Cardiac muscle cell (in vitro differentiated cells and primary cell): ENCODE results near the gene CRTC2. TPM values are rescaled to one million over a fixed set of nuclear protein-coding genes. Genes with fewer than 3 reads are reported as not detected.
"Not testable (repeated sequence)": the region's sequence is repeated elsewhere in the genome, so short reads cannot be mapped to it uniquely, and the experiment has no call there.

ENCODE experiments used
- DNase-seq, 2 donors: peaks; one replicate each; pipeline versions ENCODE4 v3.0.0 to v3.0.0-alpha.2; 2010 to 2017; ENCODE audit warnings: low read depth in 1 of 2, low spot score in 1 of 2
- H3K27ac ChIP-seq: fragments of 200-600 bp; sonication (generic); 2 replicates; pipeline ENCODE4 v1.5.1; 2016
- H3K27me3 ChIP-seq: fragments of 200-600 bp; sonication (generic); 2 replicates; pipeline ENCODE4 v1.6.0; 2016; ENCODE audit warnings: control low read depth
- H3K36me3 ChIP-seq: fragments of 200-600 bp; sonication (generic); 2 replicates; pipeline ENCODE4 v1.5.1; 2016; ENCODE audit warnings: control low read depth
- H3K4me1 ChIP-seq: fragments of 200-600 bp; sonication (generic); 2 replicates; pipeline ENCODE4 v1.8.1; 2017; ENCODE audit warnings: low read depth, mild to moderate bottlenecking, mixed run types
- H3K4me3 ChIP-seq: fragments of 200-600 bp; sonication (generic); 2 replicates; pipeline ENCODE4 v1.5.1; 2016; ENCODE audit warnings: mild to moderate bottlenecking
- H3K9me3 ChIP-seq: fragments of 200-600 bp; sonication (generic); 2 replicates; pipeline ENCODE4 v1.5.1; 2017; ENCODE audit warnings: low read depth, mild to moderate bottlenecking, control low read depth
- polyA plus RNA-seq: library from polyadenylated mRNA; unstranded; fragments of >200 nt; fragmentation: Nextera tagmentation; extraction: Ambion mirVana; gene quantifications from 2 replicates; pipeline ENCODE4 v1.2.1, GENCODE V29; 2016
- total RNA-seq: library from RNA; depleted of rRNA; stranded (reverse); fragments of >200 nt; gene quantifications from 2 replicates; pipeline ENCODE4 v1.2.3, GENCODE V29; 2016
- TF ChIP-seq, protein P1 (sequence below): IDR thresholded peaks from 2 replicates; pipeline ENCODE4 v1.5.1; 2012; ENCODE audit warnings: low read depth, mild to moderate bottlenecking, low read length

The CRTC2 gene
- total and polyA plus RNA-seq, 2 experiments from 2014 or later, result 17.9 to 24.8 TPM

DNA sequence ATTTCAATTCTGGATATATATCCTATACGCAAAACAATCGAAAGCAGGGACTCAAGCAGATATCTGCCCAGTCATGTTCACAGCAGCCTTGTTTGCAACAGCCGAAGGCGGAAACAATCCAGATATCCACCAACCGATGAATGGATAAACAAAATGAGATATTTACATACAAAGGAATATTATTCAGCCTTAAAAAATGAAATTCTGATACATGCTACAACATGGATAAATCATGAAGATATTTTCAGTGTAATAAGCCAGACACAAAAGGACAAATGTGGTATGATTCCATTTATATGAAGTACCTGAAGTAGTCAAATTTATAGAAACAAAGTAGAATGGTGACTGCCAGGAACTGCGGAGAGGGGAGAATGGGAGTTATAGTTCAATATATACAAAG is 51.3 kb downstream of the CRTC2 start:
- Histone ChIP-seq H3K27ac (no peak overlapping the region), H3K4me1 (no peaks in the 10 kb centered on the region), H3K36me3 (peaks cover 3% of the 10 kb centered on the region), H3K4me3 (no peak overlapping the region), H3K27me3 (no peaks in the 10 kb centered on the region), H3K9me3 (no peaks in the 10 kb centered on the region)
- TF ChIP-seq, protein P1, sequence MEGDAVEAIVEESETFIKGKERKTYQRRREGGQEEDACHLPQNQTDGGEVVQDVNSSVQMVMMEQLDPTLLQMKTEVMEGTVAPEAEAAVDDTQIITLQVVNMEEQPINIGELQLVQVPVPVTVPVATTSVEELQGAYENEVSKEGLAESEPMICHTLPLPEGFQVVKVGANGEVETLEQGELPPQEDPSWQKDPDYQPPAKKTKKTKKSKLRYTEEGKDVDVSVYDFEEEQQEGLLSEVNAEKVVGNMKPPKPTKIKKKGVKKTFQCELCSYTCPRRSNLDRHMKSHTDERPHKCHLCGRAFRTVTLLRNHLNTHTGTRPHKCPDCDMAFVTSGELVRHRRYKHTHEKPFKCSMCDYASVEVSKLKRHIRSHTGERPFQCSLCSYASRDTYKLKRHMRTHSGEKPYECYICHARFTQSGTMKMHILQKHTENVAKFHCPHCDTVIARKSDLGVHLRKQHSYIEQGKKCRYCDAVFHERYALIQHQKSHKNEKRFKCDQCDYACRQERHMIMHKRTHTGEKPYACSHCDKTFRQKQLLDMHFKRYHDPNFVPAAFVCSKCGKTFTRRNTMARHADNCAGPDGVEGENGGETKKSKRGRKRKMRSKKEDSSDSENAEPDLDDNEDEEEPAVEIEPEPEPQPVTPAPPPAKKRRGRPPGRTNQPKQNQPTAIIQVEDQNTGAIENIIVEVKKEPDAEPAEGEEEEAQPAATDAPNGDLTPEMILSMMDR, result no peak
- no peak for DNase-seq

DNA sequence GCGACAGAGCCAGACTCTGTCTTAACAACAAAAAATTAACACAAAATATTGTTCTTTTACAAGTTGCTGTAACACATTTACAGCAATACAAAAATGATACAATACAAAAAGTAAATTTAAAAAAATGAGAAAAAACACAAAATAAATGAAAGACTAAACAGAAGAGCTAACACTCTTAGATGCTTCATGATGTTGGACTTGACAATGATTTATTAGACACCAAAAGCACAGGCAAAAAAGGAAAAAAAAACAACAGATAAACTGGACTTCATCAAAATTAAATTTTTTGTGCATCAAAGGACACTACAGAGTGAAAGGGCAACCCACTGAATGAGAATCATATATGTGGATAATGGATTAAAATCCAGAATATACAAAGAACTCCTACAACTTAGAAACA is 52.0 kb downstream of the CRTC2 start:
- Histone ChIP-seq H3K4me1 (no peaks in the 10 kb centered on the region), H3K36me3 (peaks cover 3% of the 10 kb centered on the region), H3K27me3 (no peaks in the 10 kb centered on the region), H3K4me3 (no peak overlapping the region), H3K27ac (no peak overlapping the region), H3K9me3 (no peaks in the 10 kb centered on the region)
- TF ChIP-seq, protein P1, result no peak
- no peak for DNase-seq

DNA sequence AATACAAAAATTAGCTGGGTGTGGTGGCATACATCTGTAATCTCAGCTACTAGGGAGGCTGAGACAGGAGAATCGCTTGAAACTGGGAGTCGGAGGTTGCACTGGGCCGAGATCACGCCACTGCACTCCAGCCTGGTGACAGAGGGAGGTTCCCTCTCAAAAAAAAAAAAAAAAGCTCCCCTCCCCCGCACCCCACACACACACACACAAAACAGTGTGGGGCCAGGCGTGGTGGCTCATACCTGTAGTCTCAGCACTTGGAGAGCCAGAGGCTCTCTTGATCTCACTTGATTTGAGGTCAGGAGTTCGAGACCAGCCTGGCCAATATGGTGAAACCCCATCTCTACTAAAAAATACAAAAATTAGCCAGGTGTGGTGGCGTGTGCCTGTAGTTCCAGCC is 52.5 kb downstream of the CRTC2 start:
- H3K4me3 ChIP-seq, H3K9me3 ChIP-seq, H3K27me3 ChIP-seq, H3K27ac ChIP-seq, H3K36me3 ChIP-seq, DNase-seq, H3K4me1 ChIP-seq: not testable (repeated sequence)

DNA sequence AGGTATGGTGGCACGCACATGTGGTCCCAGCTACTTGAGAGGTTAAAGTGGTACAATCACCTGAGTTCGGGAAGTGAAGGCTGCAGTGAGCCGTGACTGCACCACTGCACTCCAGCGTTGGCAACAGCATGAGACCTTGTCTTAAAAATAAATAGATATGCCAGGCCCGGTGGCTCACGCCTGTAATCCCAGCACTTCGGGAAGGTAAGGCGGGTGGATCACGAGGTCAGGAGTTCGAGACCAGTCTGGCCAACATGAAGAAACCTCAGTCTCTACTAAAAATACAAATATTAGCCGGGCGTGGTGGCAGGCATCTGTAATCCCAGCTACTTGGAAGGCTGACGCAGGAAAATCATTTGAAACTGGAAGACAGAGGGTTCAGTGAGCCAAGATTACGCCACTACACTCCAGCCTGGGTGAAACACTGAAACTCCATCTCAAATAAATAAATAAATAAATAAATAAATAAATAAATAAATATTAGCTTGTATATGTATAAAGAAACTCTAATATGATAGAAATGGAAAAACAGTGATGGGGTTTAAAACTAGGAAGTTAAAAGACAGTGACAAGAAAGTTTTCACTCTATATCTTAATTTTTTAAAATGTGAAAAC is 54.5 kb downstream of the CRTC2 start:
- DNase-seq, result no peak
- no peaks in the 10 kb centered on the region for H3K9me3 ChIP-seq

DNA sequence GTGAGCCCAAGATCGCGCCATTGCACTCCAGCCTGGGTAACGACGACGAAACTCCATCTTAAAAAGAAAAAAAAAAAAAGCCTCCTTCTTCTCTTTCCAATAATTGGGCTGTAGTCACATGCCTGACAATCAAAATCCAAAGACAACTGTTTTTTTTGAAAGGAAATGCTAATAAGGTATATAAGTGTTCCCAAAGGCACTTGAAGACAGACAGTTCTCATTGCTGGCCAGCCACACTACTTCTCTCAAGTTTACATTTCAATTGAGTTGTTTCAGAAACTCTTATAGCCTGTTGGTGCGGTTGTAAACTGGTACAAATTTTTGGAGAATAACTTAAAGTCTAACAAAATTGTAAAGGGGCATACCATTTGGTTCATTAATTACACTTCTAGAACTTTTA is 58.9 kb downstream of the CRTC2 start:
- no peaks in the 10 kb centered on the region for H3K27me3 ChIP-seq
- H3K36me3 ChIP-seq, result no peaks in the 10 kb centered on the region
- H3K27ac ChIP-seq, result no peak overlapping the region
- H3K9me3 ChIP-seq, result no peaks in the 10 kb centered on the region
- DNase-seq, result no peak
- TF ChIP-seq, protein P1, result no peak
- H3K4me3 ChIP-seq, result no peak overlapping the region
- no peaks in the 10 kb centered on the region for H3K4me1 ChIP-seq

More for the DNA sequence above, 54.5 kb downstream of the CRTC2 start:
- Histone ChIP-seq H3K27ac (no peak overlapping the region), H3K36me3 (peaks cover 3% of the 10 kb centered on the region), H3K27me3 (no peaks in the 10 kb centered on the region), H3K4me1 (no peaks in the 10 kb centered on the region), H3K4me3 (no peak overlapping the region)
- TF ChIP-seq, protein P1, result no peak

Other genes with a start within 250 kb of the CRTC2 start
- 45.4 and 73.5 TPM in 2 replicates for gene INTS3, start 230.6 kb downstream of the CRTC2 start, total RNA-seq
- 39.7 and 60.5 TPM in 2 replicates for gene INTS3, start 230.6 kb downstream of the CRTC2 start, polyA plus RNA-seq
- gene SLC27A3, start 183.2 kb downstream of the CRTC2 start, total RNA-seq, result 20.7 and 27.7 TPM in 2 replicates
- 30.6 and 46.7 TPM in 2 replicates for gene SLC27A3, start 183.2 kb downstream of the CRTC2 start, polyA plus RNA-seq
- gene GATAD2B, start 35.6 kb downstream of the CRTC2 start, total RNA-seq, result 10.8 and 19.6 TPM in 2 replicates
- 8.1 and 11.8 TPM in 2 replicates for gene GATAD2B, start 35.6 kb downstream of the CRTC2 start, polyA plus RNA-seq
- gene DENND4B, start 11.9 kb downstream of the CRTC2 start, total RNA-seq, result 31.3 and 42.3 TPM in 2 replicates
- gene DENND4B, start 11.9 kb downstream of the CRTC2 start, polyA plus RNA-seq, result 48.1 and 61.2 TPM in 2 replicates
- 75.8 and 83.4 TPM in 2 replicates for gene SLC39A1, start 4.9 kb upstream of the CRTC2 start, total RNA-seq
- 71.2 and 72.6 TPM in 2 replicates for gene SLC39A1, start 4.9 kb upstream of the CRTC2 start, polyA plus RNA-seq
- 34.0 and 49.5 TPM in 2 replicates for gene CREB3L4, start 9.3 kb upstream of the CRTC2 start, total RNA-seq
- 25.3 and 31.5 TPM in 2 replicates for gene CREB3L4, start 9.3 kb upstream of the CRTC2 start, polyA plus RNA-seq
- gene JTB, start 19.1 kb upstream of the CRTC2 start, total RNA-seq, result 161 and 315 TPM in 2 replicates
- 137 and 169 TPM in 2 replicates for gene JTB, start 19.1 kb upstream of the CRTC2 start, polyA plus RNA-seq
- gene RAB13, start 27.7 kb upstream of the CRTC2 start, total RNA-seq, result 30.6 and 37.6 TPM in 2 replicates
- 90.6 and 108 TPM in 2 replicates for gene RAB13, start 27.7 kb upstream of the CRTC2 start, polyA plus RNA-seq
- 1,187 and 1,533 TPM in 2 replicates for gene RPS27, start 32.1 kb upstream of the CRTC2 start, total RNA-seq
- gene RPS27, start 32.1 kb upstream of the CRTC2 start, polyA plus RNA-seq, result 1,020 and 1,321 TPM in 2 replicates
- gene NUP210L, start 196.5 kb upstream of the CRTC2 start, total RNA-seq, result 0.18 TPM in 1 of 2 replicates, not detected in the other
- not detected in 2 replicates for gene NUP210L, start 196.5 kb upstream of the CRTC2 start, polyA plus RNA-seq
- gene TPM3, start 233.5 kb upstream of the CRTC2 start, total RNA-seq, result 120 and 137 TPM in 2 replicates
- gene TPM3, start 233.5 kb upstream of the CRTC2 start, polyA plus RNA-seq, result 109 and 139 TPM in 2 replicates
- gene CFAP141, start 247.7 kb upstream of the CRTC2 start, total RNA-seq, result not detected in 2 replicates
- not detected in 2 replicates for gene CFAP141, start 247.7 kb upstream of the CRTC2 start, polyA plus RNA-seq